D721Med (cell line): ENCODE data around the gene ATP8A2.

ENCODE experiments used
- DNase-seq: peaks from one replicate; pipeline ENCODE4 v3.0.0; 2011; ENCODE audit warnings: low spot score; ENCODE audit not compliant: insufficient read length
- FAIRE-seq: peaks from 2 replicates; lab custom pipeline; 2011; peaks lifted over from hg19 to GRCh38; lab: Jason Lieb, UNC
- TF ChIP-seq, protein P1 (sequence below): IDR thresholded peaks from 2 replicates; pipeline ENCODE4 v1.5.1; 2012; ENCODE audit warnings: mild to moderate bottlenecking, control low read depth; ENCODE audit not compliant: insufficient read depth; ENCODE audit errors: missing control alignments

The ATP8A2 gene

DNA sequence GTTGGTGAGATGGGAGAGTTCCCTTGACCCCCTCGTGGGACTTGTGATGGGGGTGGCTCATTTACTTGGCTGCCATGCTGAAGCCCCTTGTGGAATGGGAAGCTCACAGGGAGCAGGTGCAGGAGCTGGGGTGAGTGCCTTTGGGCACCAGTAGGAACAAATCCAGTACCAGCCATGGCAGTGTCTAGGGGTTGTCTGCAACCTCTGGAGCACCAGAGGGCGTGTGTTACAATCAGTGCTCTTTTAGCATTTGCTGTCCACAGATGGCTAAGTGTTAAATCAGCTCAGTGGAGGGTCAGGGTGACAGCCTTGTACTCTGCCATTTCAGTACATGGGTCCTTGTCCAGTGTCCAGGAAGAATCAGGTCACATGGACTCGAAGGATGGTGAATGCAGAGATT lies 75.6 kb downstream of the ATP8A2 start:
- no peak for FAIRE-seq
- DNase-seq, result no peak
- TF ChIP-seq, protein P1, sequence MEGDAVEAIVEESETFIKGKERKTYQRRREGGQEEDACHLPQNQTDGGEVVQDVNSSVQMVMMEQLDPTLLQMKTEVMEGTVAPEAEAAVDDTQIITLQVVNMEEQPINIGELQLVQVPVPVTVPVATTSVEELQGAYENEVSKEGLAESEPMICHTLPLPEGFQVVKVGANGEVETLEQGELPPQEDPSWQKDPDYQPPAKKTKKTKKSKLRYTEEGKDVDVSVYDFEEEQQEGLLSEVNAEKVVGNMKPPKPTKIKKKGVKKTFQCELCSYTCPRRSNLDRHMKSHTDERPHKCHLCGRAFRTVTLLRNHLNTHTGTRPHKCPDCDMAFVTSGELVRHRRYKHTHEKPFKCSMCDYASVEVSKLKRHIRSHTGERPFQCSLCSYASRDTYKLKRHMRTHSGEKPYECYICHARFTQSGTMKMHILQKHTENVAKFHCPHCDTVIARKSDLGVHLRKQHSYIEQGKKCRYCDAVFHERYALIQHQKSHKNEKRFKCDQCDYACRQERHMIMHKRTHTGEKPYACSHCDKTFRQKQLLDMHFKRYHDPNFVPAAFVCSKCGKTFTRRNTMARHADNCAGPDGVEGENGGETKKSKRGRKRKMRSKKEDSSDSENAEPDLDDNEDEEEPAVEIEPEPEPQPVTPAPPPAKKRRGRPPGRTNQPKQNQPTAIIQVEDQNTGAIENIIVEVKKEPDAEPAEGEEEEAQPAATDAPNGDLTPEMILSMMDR, result no peak

DNA sequence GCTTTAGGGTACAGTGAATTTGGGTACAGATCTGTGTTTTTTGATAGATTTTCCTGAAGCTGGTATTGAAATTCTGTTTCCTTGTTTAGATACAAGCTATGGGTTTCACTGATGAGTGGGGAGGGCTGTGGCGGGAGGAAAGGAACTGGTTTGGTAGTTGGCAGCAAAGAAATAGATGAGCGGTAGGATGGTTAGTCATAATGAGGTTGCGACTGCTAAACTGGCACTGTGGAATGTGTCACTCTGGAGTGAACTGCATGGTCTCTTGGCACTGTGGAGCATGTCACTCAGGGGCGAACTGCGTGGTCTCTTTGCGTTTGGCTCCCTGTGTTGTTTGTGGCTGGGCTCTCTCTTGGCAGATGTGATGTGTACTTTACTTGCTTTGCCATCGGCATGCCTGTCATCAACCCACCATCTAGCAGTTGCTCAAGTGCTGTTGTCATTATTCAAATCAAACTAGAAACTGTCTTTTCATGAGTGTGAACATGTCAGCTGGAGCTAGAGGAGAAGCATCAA lies 82.1 kb downstream of the ATP8A2 start:
- DNase-seq (no peak), FAIRE-seq (no peak)
- TF ChIP-seq, protein P1, result no peak

DNA sequence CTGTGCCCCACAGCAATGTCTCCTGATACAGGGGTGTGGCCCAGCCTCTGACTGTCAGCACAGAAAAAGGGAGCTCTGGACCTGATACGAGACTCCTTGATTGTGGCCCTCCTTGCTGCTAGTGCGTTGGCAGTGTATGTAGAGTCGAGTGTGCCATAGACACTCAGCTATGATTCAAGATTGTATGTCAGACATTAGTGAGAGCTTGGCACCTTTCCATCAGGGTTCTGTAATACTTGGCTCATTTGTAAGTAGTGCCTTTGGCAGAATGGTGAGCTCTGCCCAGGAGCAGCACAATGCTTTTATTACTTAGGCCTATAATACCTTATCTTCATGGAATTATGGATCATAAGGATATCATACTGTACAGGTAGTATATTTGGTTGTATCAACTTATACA lies 83.4 kb downstream of the ATP8A2 start:
- TF ChIP-seq, protein P1, result no peak
- no peak for DNase-seq

GRCh38 chr13:25457566-25457965 lies 85.8 kb downstream of the ATP8A2 start:
- DNase-seq, result no peak
- no peak for FAIRE-seq
- TF ChIP-seq, protein P1, result no peak

More for the DNA sequence above, 83.4 kb downstream of the ATP8A2 start:
- no peak for FAIRE-seq

- DNase-seq, result no peak
- TF ChIP-seq, protein P1, result no peak
- no peak for FAIRE-seq
These were observed 90.7 kb downstream of the ATP8A2 start for GRCh38 chr13:25462301-25463125.

- FAIRE-seq (no peak), DNase-seq (no peak)
- TF ChIP-seq, protein P1, result no peak
These were observed 91.7 kb downstream of the ATP8A2 start for GRCh38 chr13:25463496-25463895.

DNA sequence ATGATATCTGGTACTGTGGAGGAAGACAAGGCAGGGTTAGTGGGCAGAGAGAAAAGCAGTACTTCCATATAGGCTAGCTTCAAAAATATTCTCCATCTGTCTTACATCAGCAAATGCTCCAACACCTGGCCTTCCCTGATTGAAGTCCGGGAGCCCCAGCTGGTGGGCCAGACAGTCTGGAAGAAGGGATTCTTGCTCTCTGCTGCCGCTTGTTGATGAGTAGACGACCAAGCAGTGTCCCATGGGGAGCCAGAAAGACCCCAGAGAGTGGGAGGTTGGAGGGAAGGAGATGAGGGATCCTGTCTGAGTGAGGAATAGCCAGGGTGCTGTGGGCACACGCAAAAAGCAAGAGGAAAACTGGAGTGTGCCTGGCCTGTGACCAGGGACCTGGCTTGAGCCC lies 95.1 kb downstream of the ATP8A2 start:
- no peak for FAIRE-seq
- TF ChIP-seq, protein P1, result peak; percentile 6
- no peak for DNase-seq
